Spleen (tissue), 3 donors: ENCODE data around the gene FHL1.

ENCODE experiments used
- POLR2A ChIP-seq, 3 donors: fragments of 450-650 bp; IDR thresholded peaks; one replicate each; pipeline ENCODE4 v1.5.1; 2017; ENCODE audit warnings: antibody characterized with exemption in 3 of 3, mild to moderate bottlenecking in 1 of 3
- POLR2AphosphoS5 ChIP-seq, 3 donors: sonication (generic); formaldehyde crosslinking; IDR thresholded peaks; one replicate each; pipeline ENCODE4 v1.5.1; 2017; ENCODE audit warnings: antibody characterized with exemption in 3 of 3

DNA sequence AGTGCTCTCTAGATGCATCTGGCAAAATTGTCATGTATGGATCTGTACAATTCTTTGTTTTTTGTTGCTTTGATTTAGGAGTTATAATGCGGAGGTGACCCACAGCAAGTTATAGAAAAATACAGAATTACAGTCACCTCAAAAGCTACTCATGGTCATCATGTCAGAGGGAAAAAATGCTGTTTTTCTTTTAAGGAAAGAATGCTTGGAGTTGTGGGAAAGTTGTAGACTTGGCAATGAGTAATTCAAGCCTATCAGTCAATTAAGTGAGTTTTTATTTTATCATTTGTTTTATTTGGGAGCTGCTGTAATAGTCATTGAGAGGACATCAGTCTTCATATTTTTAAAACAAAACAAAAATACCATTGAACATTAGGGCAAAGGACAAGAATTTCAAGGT is 16.4 kb downstream of the FHL1 start:
- TF ChIP-seq POLR2AphosphoS5 (IDR thresholded peaks at IDR 0.05) (no peak), POLR2A (IDR thresholded peaks at IDR 0.05) (no peak)
